ENCODE measurements around the gene LIN54. TPM values are rescaled to one million over a fixed set of nuclear protein-coding genes. Genes with fewer than 3 reads are reported as not detected.

Gene LIN54
- total and polyA plus RNA-seq, 9 of the 15 experiments (the other 6 are each of a cell fraction or from before 2014, with no cell fraction given) = 2.2 to 22.5 (median 15.8) TPM

- H3K4me2 ChIP-seq (ENCODE audit: insufficient read depth, low read length) = no peak overlapping the region; the same call in 1 of the 2 replicates
- H3K27ac ChIP-seq (ENCODE audit: extremely low read depth, low read depth, low read length) = no peak overlapping the region
- no peak overlapping the region for H3K4me3 ChIP-seq
- FAIRE-seq = no peak
- WGBS (ENCODE audit: insufficient coverage, low coverage, missing lambda C conversion rate) = 36% methylated on average over 2 of the region's 2 CpGs
- H3K9me3 ChIP-seq (replicated peaks; ENCODE audit: control insufficient read depth, insufficient read depth, low read depth, low read length) = no peaks in the 10 kb centered on the region
- no peak overlapping the region for H2AFZ ChIP-seq (ENCODE audit: low read depth, low read length)
- ChIA-PET CTCF (ENCODE audit: low intra/inter-chr PET ratio) (no interaction called here), POLR2A (interaction anchor here (0.6 to 1.5 kb wide), 4 partner anchors 9 to 81 kb away, joined by 3 to 4 read pairs (median 3); no protein-coding TSS in a partner anchor)
- peaks cover 0 to 3% of the 10 kb centered on the region in 2 experiments; a peak in 1 of 5 replicates for H3K4me1 ChIP-seq (replicated peaks in 1 of 2; ENCODE audit: control insufficient read depth in 2 of 2, insufficient read depth in 2 of 2, low read length in 2 of 2)
- intact Hi-C loops (cut with micrococcal nuclease) = no loop called here
- ATAC-seq = peak; percentile 58
- H4K20me1 ChIP-seq (replicated peaks; ENCODE audit: control insufficient read depth, insufficient read depth, low read length) = no peaks in the 10 kb centered on the region
- no peak for DNase-seq (ENCODE audit: extremely low read depth in 1 of 4, low spot score in 3 of 4)
- no peak overlapping the region; a peak in 1 of 4 replicates for H3K9ac ChIP-seq (ENCODE audit: insufficient read depth in 1 of 2, low read depth in 2 of 2, low read length in 2 of 2)
- no TSS peak for BruUV-seq (replicated peaks)
- in situ Hi-C loops (cut with MboI) = no loop called here
- H3K9me1 ChIP-seq (ENCODE audit: control insufficient read depth, insufficient read depth, low read length) = no peaks in the 10 kb centered on the region
- H3K79me2 ChIP-seq (ENCODE audit: control insufficient read depth, insufficient read depth, low read length) = peaks cover 75% of the 10 kb centered on the region
- H3K36me3 ChIP-seq (ENCODE audit: control insufficient read depth, insufficient read depth, low read length) = peaks cover 4% of the 10 kb centered on the region; the same call in 2 of the 3 replicates
- H3K27me3 ChIP-seq (ENCODE audit: control insufficient read depth in 2 of 2, insufficient read depth in 2 of 2, low read length in 2 of 2) = no peaks in the 10 kb centered on the region
- TF ChIP-seq GTF2F1 (IDR thresholded peaks at IDR 0.05; ENCODE audit: low read depth, low read length) (no peak), ZNF445 (CRISPR knock-in tag; IDR thresholded peaks at IDR 0.05; ENCODE audit: low read depth) (no peak), RFX7 (CRISPR knock-in tag; IDR thresholded peaks at IDR 0.05) (no peak), ZNF644 (tag; IDR thresholded peaks at IDR 0.05; ENCODE audit: low read depth) (no peak), ZNF518B (CRISPR knock-in tag; IDR thresholded peaks at IDR 0.05) (no peak), ETV1 (tag; conservative IDR thresholded peaks at IDR 0.05; ENCODE audit: low read depth) (no peak), ZNF764 (CRISPR knock-in tag; IDR thresholded peaks at IDR 0.05; ENCODE audit: low read depth) (no peak), IRF1 (CRISPR knock-in tag; IDR thresholded peaks at IDR 0.05; ENCODE audit: borderline replicate concordance) (no peak), PYGO2 (tag; IDR thresholded peaks at IDR 0.05) (no peak), ZNF780A (CRISPR knock-in tag; IDR thresholded peaks at IDR 0.05) (no peak), ZFPM2 (CRISPR knock-in tag; IDR thresholded peaks at IDR 0.05) (no peak), ZNF24 (IDR thresholded peaks at IDR 0.05) (no peak), ZBTB5 (IDR thresholded peaks at IDR 0.05) (no peak), ZNF311 (CRISPR knock-in tag; IDR thresholded peaks at IDR 0.05) (no peak)
Observed at GRCh38 chr4:82989575-82990429, 20.8 kb downstream of the LIN54 start.
